HG03095 (cell line): ENCODE measurements around the gene ESD.
"Not testable (repeated sequence)": the region's sequence is repeated elsewhere in the genome, so short reads cannot be mapped to it uniquely, and the experiment has no call there.

Source experiments
- ATAC-seq: cut with Tn5 transposase; IDR thresholded peaks from one replicate; pipeline ENCODE4 v1.9.1; 2021; ENCODE audit warnings: moderate library complexity; ENCODE audit not compliant: unreplicated experiment

Gene ESD

GRCh38 chr13:46796515-46797474 lies at the start of gene ESD:
ESD (minus strand) TSS chr13:46797161; CDS start chr13:46791413, 5,748 bp downstream.
- ATAC-seq: peak; percentile 88

- no peak for ATAC-seq
These were observed 49.8 kb upstream of the ESD start for GRCh38 chr13:46846726-46847125.

GRCh38 chr13:46845146-46845545 lies 48.2 kb upstream of the ESD start:
- no peak for ATAC-seq

GRCh38 chr13:46844431-46844830 lies 47.5 kb upstream of the ESD start:
- no peak for ATAC-seq

GRCh38 chr13:46839399-46839798 lies 42.4 kb upstream of the ESD start:
- ATAC-seq: no peak

GRCh38 chr13:46834657-46835056 lies 37.7 kb upstream of the ESD start:
- no peak for ATAC-seq

GRCh38 chr13:46831588-46832194 lies 34.7 kb upstream of the ESD start:
- no peak for ATAC-seq

GRCh38 chr13:46830405-46831005 lies 33.5 kb upstream of the ESD start:
- no peak for ATAC-seq

- ATAC-seq: no peak
These were observed 25.6 kb upstream of the ESD start for GRCh38 chr13:46822551-46822950.

- no peak for ATAC-seq
These were observed 21.0 kb upstream of the ESD start for GRCh38 chr13:46817838-46818476.

GRCh38 chr13:46817095-46817494 lies 20.1 kb upstream of the ESD start:
- ATAC-seq: no peak

- ATAC-seq: no peak
These were observed 19.4 kb upstream of the ESD start for GRCh38 chr13:46816371-46816770.

- ATAC-seq: no peak
These were observed 15.4 kb upstream of the ESD start for GRCh38 chr13:46812301-46812797.

GRCh38 chr13:46810440-46810839 lies 13.5 kb upstream of the ESD start:
- no peak for ATAC-seq

GRCh38 chr13:46804921-46805320 lies 8.0 kb upstream of the ESD start:
- ATAC-seq: not testable (repeated sequence)

- ATAC-seq: no peak
These were observed 7.4 kb upstream of the ESD start for GRCh38 chr13:46804391-46804815.

- ATAC-seq: no peak
These were observed 6.6 kb upstream of the ESD start for GRCh38 chr13:46803586-46803985.

GRCh38 chr13:46801858-46802257 lies 4.9 kb upstream of the ESD start:
- ATAC-seq: no peak

GRCh38 chr13:46799139-46799538 lies 2.2 kb upstream of the ESD start:
- ATAC-seq: no peak

- ATAC-seq: no peak
These were observed 708 bp upstream of the ESD start for GRCh38 chr13:46797501-46798237.
